GM21390 (cell line): ENCODE measurements around the gene ZBTB20.

ENCODE experiments used
- ATAC-seq: cut with Tn5 transposase; IDR thresholded peaks from one replicate; pipeline ENCODE4 v1.9.1; 2021; ENCODE audit not compliant: unreplicated experiment

The ZBTB20 gene

DNA sequence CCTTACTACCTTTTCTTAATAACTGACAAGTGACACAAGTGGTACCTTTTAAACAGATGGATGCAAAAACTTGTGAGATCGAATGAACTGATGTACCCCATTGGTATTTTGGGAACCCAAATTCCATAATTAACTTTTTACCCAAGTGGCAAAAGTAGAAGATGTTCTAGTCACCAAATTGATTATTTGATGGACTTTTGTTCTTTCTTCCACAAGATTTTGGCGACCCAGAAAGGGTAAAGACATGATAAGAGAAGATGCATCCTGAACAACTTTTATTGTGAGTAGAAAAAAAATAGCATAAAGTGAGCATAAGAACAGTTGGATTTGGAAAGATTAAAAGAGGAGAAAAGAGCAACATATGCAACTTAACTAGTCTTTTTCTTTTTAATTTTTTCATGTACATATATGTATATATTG is 693.7 kb downstream of the ZBTB20 start:
- ATAC-seq = no peak

- no peak for ATAC-seq
Observed at GRCh38 chr3:114452937-114453336, 694.2 kb downstream of the ZBTB20 start.

- no peak for ATAC-seq
Observed at GRCh38 chr3:114452256-114452655, 694.8 kb downstream of the ZBTB20 start.

- no peak for ATAC-seq
Observed at GRCh38 chr3:114451561-114452018, 695.5 kb downstream of the ZBTB20 start.

DNA sequence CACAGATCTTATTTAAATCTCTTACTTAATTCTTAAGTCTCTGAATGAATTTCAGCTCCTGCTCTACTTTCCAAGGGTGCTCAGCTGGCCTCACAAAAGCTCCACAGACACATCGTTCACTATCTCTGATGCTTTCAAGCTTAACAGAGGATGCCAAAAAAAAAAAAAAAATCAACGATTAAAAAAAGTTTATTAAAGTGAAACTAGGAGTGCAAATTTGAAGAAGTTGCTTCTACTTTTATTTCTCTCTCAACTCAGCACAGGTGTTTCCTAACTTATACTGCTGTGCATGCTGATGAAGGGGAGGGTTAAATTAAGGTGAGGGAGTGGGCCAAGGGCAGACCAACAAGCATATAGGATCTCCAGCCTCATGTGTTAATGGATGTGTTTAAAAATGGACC is 696.0 kb downstream of the ZBTB20 start:
- peak; percentile 32 for ATAC-seq

DNA sequence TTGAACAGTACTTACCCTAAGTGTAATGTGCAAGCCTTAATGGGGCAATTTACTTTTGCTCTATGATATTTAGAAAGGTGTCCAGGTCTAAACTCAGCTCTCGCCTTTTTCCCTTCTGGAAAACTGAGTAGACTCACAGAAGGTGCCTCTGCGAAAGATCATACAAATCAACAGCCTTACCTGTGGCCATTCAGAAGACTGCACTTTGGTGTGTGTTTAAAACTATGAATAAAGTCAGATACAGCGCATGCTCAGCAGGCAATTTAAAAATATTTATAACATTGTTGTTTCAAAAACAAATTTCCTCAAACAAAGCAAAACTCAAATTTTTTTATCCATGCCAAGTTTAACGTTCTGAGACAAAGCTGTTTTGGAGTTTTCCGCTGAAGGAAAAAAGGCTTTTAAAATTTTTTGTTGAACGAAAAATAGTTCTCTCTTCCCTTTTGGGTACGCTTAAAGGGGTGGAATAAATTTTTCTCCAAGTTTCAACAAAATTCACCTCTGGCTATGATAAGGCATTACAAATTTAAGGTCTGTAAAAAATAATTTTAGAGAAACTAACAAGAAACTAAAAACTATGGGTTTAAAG is 697.0 kb downstream of the ZBTB20 start:
- no peak for ATAC-seq

GRCh38 chr3:114449271-114450007 is 697.6 kb downstream of the ZBTB20 start:
- peak; percentile 29 for ATAC-seq

DNA sequence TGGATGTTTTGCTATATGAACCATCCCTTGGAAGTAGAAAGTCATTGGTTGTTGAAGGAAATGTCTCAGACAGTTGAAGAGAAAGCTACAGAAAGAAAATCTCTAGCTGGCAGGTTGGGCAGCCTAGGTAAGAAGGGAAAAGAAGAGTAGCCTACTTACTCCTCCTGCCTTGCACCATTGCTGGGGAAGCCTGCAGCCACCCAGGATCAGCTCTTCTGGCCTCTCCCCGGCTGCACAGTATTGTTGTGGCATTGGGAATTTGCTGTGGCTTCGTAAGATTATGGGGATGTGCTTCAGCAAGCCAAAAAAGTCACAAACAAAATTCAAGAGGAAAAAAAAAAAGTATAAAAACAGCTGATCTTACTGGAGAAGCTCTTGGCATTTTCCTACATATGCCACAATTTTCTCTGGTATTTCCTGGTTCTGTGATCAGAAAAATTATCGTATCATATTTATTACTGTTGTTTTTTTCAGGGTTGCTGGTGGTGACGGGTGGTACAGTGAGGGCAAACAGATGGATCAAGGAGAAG is 699.1 kb downstream of the ZBTB20 start:
- ATAC-seq = no peak

GRCh38 chr3:114447545-114447944 is 699.5 kb downstream of the ZBTB20 start:
- peak; percentile 43 for ATAC-seq

GRCh38 chr3:114446600-114446999 is 700.5 kb downstream of the ZBTB20 start:
- ATAC-seq = no peak

DNA sequence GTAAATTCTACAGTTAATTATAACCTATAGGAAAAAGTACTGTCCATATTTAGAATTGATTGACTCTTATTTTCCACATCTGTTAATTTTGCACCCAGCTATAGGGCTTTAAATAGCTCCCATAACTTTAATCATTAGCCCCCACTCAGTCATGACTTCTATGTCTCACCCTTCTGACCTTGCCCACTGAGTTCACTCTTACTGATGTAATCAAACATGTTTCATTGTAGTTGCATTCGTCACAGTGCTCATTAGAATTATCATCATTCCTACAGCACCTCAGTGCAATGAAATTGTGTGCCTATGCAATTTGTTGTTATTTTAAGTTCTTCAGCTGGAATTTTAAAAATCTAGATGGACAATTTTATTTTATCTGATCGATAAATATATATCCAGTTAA is 701.9 kb downstream of the ZBTB20 start:
- ATAC-seq = no peak

DNA sequence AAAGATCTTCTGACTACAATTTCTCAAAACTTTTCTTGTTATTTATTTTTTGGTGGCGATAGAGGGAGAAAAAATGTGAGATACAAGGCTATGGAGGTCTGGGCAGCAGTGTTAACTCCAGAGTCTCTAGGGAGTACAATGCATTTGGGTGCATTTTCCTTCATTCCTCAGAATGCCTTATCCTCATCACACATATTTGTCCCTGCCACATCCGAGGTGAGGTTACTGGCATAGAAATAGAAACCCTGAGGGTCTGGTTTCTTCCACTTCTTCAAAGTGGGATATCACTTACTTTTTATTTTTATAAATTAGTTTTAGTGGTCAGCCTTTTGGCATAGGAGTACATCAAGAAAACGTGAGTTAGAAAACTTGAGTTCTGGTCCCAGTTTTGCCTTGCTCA is 702.9 kb downstream of the ZBTB20 start:
- no peak for ATAC-seq

DNA sequence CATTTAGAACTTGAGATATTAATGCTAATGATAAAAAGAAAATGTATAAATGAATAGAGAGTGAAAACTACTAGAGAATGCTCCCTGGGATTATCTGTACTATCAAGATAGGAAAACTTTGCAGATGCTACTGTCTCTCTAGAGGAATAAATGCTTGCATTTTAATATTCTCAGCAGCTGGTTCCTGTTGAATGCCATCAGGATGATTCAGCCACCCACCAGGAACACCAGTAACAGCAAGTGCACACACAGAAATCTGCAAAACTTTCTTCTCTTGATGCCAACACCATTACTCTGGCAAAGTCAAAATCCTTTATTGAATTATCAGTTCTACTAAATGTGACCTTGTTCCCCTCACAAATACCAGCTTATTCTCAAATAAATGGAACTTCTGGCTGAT is 704.8 kb downstream of the ZBTB20 start:
- ATAC-seq = no peak

DNA sequence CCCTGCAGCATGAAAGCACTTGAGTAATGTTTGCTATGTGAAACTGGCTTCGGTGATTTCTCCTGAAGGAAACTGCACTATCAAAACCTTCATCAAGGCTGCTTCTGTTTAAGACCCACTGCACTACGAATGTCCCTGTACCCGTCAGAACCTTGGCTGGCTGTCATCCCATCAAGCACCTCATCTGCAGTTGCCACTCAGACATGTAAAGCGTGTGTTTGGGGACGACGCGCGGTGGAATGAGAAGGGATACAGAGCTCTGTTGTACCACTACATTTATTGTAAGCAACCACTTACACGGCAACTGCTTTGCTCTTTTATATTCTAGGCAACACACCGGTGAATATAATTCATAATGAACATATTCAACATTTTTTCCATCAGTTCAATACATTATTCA is 705.7 kb downstream of the ZBTB20 start:
- ATAC-seq = no peak

DNA sequence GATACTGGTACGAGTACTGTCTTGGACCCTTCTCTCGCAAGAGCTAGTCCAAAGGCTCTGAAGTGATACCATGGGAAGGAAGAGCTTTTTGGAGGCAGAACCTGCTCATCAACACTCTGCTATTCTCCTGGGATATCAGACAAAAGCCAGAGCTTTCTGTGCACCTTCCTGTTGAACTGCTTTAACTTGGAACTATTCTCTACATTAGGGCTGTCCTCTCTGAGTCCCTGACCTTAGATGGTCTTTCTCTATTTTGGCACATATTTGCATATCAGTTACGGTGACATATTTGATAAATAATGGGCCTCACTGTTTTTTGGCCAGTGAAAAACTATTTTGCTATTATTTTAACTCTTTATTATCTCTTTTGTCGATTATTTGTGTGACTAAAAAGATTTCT is 706.4 kb downstream of the ZBTB20 start:
- no peak for ATAC-seq

GRCh38 chr3:114439284-114439683 is 707.8 kb downstream of the ZBTB20 start:
- ATAC-seq = no peak

GRCh38 chr3:114437897-114438296 is 709.2 kb downstream of the ZBTB20 start:
- ATAC-seq = no peak

DNA sequence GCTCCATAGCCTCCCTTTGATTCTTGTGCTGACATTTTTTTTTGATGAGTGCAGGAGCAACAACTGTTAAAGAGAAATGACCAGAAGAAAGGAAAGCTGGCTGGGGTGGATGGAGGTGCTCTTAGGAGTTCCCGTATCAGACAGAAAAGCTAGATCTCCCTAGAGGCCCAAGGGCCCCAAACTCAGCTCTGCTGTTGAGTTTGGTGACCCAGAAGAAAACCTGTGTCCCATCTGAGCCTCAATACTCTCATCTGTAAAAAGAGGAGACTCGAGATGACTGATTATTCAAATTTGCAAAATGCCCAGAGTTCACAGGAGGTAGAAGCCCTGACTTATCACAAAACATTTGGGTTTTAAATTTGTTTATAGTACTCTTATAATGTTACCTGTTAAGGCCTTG is 710.9 kb downstream of the ZBTB20 start:
- ATAC-seq = no peak

DNA sequence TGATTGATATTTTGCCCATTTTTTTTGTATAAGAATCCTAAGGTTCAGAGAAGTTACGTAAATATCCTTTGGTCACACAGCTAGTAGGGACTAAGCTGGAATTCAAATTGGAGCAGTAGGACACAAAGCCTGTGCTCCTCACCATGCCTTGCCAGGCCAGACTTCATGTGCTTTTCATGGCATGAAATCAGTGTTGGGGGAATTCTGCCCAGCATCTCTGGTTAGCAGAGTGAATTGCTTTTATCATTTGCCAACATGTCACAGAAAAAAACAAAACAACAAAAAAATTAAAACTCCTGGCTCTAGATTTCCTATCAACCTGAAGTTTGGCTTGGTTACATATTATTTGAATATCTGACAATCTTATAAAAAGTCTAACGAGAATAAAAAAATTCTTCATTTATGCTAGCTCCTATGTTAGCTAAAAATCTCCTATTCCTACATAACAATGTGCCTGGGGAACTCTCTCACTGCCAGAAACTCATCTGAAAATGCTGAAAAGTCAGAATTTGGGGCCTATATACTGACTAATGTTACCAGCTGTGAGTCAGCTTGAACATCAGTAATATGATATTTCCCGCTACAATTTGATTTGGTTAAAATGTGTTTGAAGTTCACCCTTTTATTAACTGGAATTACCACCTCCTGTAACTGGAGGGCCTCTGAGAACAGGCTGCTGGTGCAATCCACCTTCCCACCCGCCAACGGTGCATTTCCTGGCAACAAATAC is 711.5 kb downstream of the ZBTB20 start:
- ATAC-seq = no peak

DNA sequence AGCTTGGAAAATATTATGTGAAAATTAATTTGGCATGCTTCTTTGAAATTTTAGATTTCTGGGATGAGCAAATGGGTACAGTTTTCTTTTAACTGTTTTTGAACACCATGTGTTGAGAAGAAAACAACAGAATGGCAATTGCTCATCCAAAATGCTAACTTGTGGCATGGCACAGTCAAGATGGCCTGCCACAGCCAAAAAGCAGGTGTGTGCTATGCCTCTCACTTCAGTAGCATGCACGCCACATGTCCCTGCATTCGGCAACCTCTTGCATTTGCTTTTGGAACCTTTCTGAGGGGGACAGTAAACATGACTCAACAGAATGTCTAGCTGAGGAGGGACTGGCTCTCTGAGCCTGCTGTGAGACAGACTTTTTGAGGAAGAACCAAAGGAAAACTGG is 714.8 kb downstream of the ZBTB20 start:
- ATAC-seq = no peak

DNA sequence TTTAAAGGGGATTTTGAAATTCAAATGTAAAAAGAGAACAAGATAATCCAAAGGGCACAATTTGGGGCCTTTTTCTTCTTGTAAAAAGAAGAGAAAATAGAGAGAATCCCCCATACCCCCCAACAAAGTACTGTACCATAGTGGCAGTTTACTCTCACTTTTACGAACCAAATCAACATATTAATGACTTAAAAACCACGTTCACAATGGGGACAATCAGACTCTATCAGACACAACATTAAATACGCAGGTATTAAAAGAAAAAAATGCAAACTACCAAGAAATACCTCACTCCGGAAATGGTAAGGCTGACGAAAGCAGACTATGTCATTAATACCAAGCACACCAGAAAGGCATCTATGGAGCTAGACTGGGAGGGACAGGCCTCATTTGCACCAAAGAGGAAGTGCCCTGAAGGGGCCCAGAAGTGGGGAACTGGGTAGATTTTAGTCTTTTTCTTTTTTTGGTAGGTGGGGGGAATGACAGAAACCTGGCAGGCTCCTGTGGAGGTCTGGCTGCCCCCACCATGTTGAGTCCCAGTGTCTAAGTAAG is 719.0 kb downstream of the ZBTB20 start:
- peak; percentile 93 for ATAC-seq
